Left ventricle myocardium inferior (tissue), 1 donor: Measurements from ENCODE around the gene AZU1. TPM values are rescaled to one million over a fixed set of nuclear protein-coding genes. Genes with fewer than 3 reads are reported as not detected.

Experiments used
- DNase-seq: peaks from one replicate; pipeline ENCODE4 v3.0.0-alpha.2; 2020
- H3K27ac ChIP-seq: fragments of 200-600 bp; replicated peaks from 2 replicates; pipeline ENCODE4 v1.8.0; 2021
- H3K27me3 ChIP-seq: fragments of 200-600 bp; 2 replicates; pipeline ENCODE4 v1.8.0; 2021; ENCODE audit warnings: low read depth
- H3K36me3 ChIP-seq: fragments of 200-600 bp; 2 replicates; pipeline ENCODE4 v1.8.0; 2021
- H3K4me1 ChIP-seq: fragments of 200-600 bp; 2 replicates; pipeline ENCODE4 v1.8.0; 2021
- H3K4me3 ChIP-seq: fragments of 200-600 bp; 2 replicates; pipeline ENCODE4 v1.8.0; 2021; ENCODE audit warnings: mild to moderate bottlenecking, moderate library complexity
- H3K9me3 ChIP-seq: fragments of 200-600 bp; replicated peaks from 2 replicates; pipeline ENCODE4 v1.8.0; 2021
- CTCF ChIP-seq: fragments of 200-600 bp; IDR thresholded peaks from 2 replicates; pipeline ENCODE4 v1.8.0; 2021; ENCODE audit warnings: antibody characterized with exemption, mild to moderate bottlenecking, borderline replicate concordance
- intact Hi-C: fragments of 100-400 bp; cut with micrococcal nuclease; formaldehyde crosslinking; loops from one replicate; pipeline ENCODE4 v1.11.0; 2022
- total RNA-seq: library from RNA; stranded (reverse); fragmentation: NEBNext Ultra II Directional; extraction: Animal tissue kit (Norgen Biotek cat#: 25700); gene quantifications from one replicate; pipeline ENCODE4 v1.2.1, GENCODE V29; 2021
- donor health status: DM: no; HTN: yes; CAD: no; lungs with severe emphysema.

Gene AZU1
- total RNA-seq, 1 donor from 2014 or later: not detected

- intact Hi-C loops: no loop called here
- peaks cover 48% of the 10 kb centered on the region for H3K36me3 ChIP-seq
- H3K27me3 ChIP-seq: no peaks in the 10 kb centered on the region
- no peaks in the 10 kb centered on the region for H3K9me3 ChIP-seq
- DNase-seq: no peak
- H3K4me1 ChIP-seq: no peaks in the 10 kb centered on the region
- H3K27ac ChIP-seq: no peak overlapping the region
- no peak for TF ChIP-seq CTCF
- H3K4me3 ChIP-seq: no peak overlapping the region
Observed at GRCh38 chr19:813219-814151, 14.2 kb upstream of the AZU1 start.

GRCh38 chr19:814152-815078, 13.2 kb upstream of the AZU1 start:
- intact Hi-C loops: no loop called here
- Histone ChIP-seq H3K36me3 (peaks cover 39% of the 10 kb centered on the region), H3K27me3 (no peaks in the 10 kb centered on the region), H3K27ac (no peak overlapping the region), H3K4me1 (no peaks in the 10 kb centered on the region), H3K9me3 (no peaks in the 10 kb centered on the region), H3K4me3 (no peak overlapping the region)
- no peak for DNase-seq
- TF ChIP-seq CTCF: no peak

- H3K9me3 ChIP-seq: no peaks in the 10 kb centered on the region
- H3K27ac ChIP-seq: no peak overlapping the region
- H3K36me3 ChIP-seq: peaks cover 31% of the 10 kb centered on the region
- H3K27me3 ChIP-seq: no peaks in the 10 kb centered on the region
- no peak for TF ChIP-seq CTCF
- no peaks in the 10 kb centered on the region for H3K4me1 ChIP-seq
- H3K4me3 ChIP-seq: no peak overlapping the region
- intact Hi-C loops: no loop called here
- DNase-seq: no peak
Observed at GRCh38 chr19:815079-815774, 12.4 kb upstream of the AZU1 start.

GRCh38 chr19:815775-816499, 11.7 kb upstream of the AZU1 start:
- H3K4me3 ChIP-seq: no peak overlapping the region
- H3K27me3 ChIP-seq: no peaks in the 10 kb centered on the region
- DNase-seq: no peak
- peaks cover 23% of the 10 kb centered on the region for H3K36me3 ChIP-seq
- H3K27ac ChIP-seq: no peak overlapping the region
- H3K4me1 ChIP-seq: no peaks in the 10 kb centered on the region
- TF ChIP-seq CTCF: no peak
- intact Hi-C loops: no loop called here
- H3K9me3 ChIP-seq: no peaks in the 10 kb centered on the region
